Neural cell (in vitro differentiated cells): ENCODE measurements around the gene PRPF40A. TPM values are rescaled to one million over a fixed set of nuclear protein-coding genes. Genes with fewer than 3 reads are reported as not detected.
A peak's percentile ranks its signal among the peaks of the same experiment; 100 is the strongest.

Experiments used
- H2AFZ ChIP-seq: fragments of 200-600, 300-800 bp; sonication (generic), shearing (Covaris generic); 2 replicates; pipeline ENCODE4 v1.6.0; 2014; ENCODE audit warnings: low read depth, mild to moderate bottlenecking, antibody characterized with exemption, low read length, moderate library complexity
- H3F3A ChIP-seq: fragments of 200-600 bp; shearing (Covaris generic); 2 replicates; pipeline ENCODE4 v1.6.1; 2016; ENCODE audit warnings: mild to moderate bottlenecking, moderate library complexity, mixed read lengths, antibody characterized with exemption, low read length; ENCODE audit not compliant: insufficient read depth, poor library complexity, severe bottlenecking
- H3K27ac ChIP-seq: fragments of 200-600, 300-800 bp; sonication (generic), shearing (Covaris generic); 2 replicates; pipeline ENCODE4 v1.5.1; 2014; ENCODE audit warnings: mild to moderate bottlenecking, low read length, moderate library complexity
- H3K27me3 ChIP-seq: fragments of 300-800, 200-600 bp; sonication (generic), shearing (Covaris generic); 2 replicates; pipeline ENCODE4 v1.6.0; 2014; ENCODE audit warnings: mild to moderate bottlenecking, low read depth, low read length, moderate library complexity; ENCODE audit not compliant: insufficient read depth
- H3K36me3 ChIP-seq: fragments of 300-800, 200-600 bp; sonication (generic), shearing (Covaris generic); 2 replicates; pipeline ENCODE4 v1.5.1; 2014; ENCODE audit warnings: mild to moderate bottlenecking, antibody characterized with exemption, low read length, moderate library complexity; ENCODE audit not compliant: insufficient read depth
- H3K4me2 ChIP-seq: fragments of 300-800, 200-600 bp; sonication (generic), shearing (Covaris generic); 2 replicates; pipeline ENCODE4 v1.6.0; 2014; ENCODE audit warnings: mild to moderate bottlenecking, low read length
- H3K4me3 ChIP-seq: fragments of 300-800, 200-600 bp; sonication (generic), shearing (Covaris generic); 2 replicates; pipeline ENCODE4 v1.5.1; 2014; ENCODE audit warnings: mild to moderate bottlenecking, low read length, moderate library complexity
- H3K79me2 ChIP-seq: fragments of 200-600 bp; shearing (Covaris generic); replicated peaks from 2 replicates; pipeline ENCODE4 v1.6.0; 2014; ENCODE audit warnings: mild to moderate bottlenecking, low read length, moderate library complexity; ENCODE audit not compliant: insufficient read depth
- H3K9ac ChIP-seq: fragments of 300-800, 200-600 bp; sonication (generic), shearing (Covaris generic); 2 replicates; pipeline ENCODE4 v1.6.1; 2016; ENCODE audit warnings: mild to moderate bottlenecking, low read length, mixed read lengths
- H3K9me2 ChIP-seq: fragments of 200-600 bp; shearing (Covaris generic); 2 replicates; pipeline ENCODE4 v1.6.1; 2016; ENCODE audit warnings: mild to moderate bottlenecking, low read length, mixed read lengths; ENCODE audit not compliant: insufficient read depth
- H3K9me3 ChIP-seq: fragments of 200-600, 300-800 bp; sonication (generic), shearing (Covaris generic); 2 replicates; pipeline ENCODE4 v1.6.1; 2016; ENCODE audit warnings: mild to moderate bottlenecking, mixed run types, low read length, moderate library complexity, mixed read lengths
- H4K20me1 ChIP-seq: fragments of 200-600 bp; shearing (Covaris generic); 2 replicates; pipeline ENCODE4 v1.6.1; 2016; ENCODE audit warnings: mild to moderate bottlenecking, mixed run types; ENCODE audit not compliant: insufficient read depth
- EP300 ChIP-seq: fragments of 450-650 bp; conservative IDR thresholded peaks from 2 replicates; pipeline ENCODE4 v1.6.1; 2014; ENCODE audit warnings: antibody characterized with exemption, mild to moderate bottlenecking, moderate library complexity; ENCODE audit not compliant: poor library complexity, severe bottlenecking
- EZH2 ChIP-seq: fragments of 200-600, 300-800 bp; shearing (Covaris generic), sonication (generic); IDR thresholded peaks from 2 replicates; pipeline ENCODE4 v1.6.1; 2014; ENCODE audit warnings: antibody characterized with exemption, low read length, borderline replicate concordance, mild to moderate bottlenecking; ENCODE audit not compliant: insufficient read depth, poor library complexity, severe bottlenecking
- MXI1 ChIP-seq: fragments of 450-650 bp; conservative IDR thresholded peaks from 2 replicates; pipeline ENCODE4 v1.6.1; 2014; ENCODE audit warnings: antibody characterized with exemption, mild to moderate bottlenecking; ENCODE audit not compliant: poor library complexity, severe bottlenecking
- POLR2AphosphoS5 ChIP-seq: IDR thresholded peaks from 2 replicates; pipeline ENCODE4 v1.6.1; 2012
- RAD21 ChIP-seq: fragments of 450-650 bp; conservative IDR thresholded peaks from 2 replicates; pipeline ENCODE4 v1.6.1; 2014; ENCODE audit warnings: antibody characterized with exemption, mild to moderate bottlenecking, moderate library complexity
- REST ChIP-seq: IDR thresholded peaks from 2 replicates; pipeline ENCODE4 v1.6.1; 2012; ENCODE audit warnings: borderline replicate concordance
- SMC3 ChIP-seq: fragments of 450-650 bp; conservative IDR thresholded peaks from 2 replicates; pipeline ENCODE4 v1.6.1; 2014; ENCODE audit warnings: antibody characterized with exemption, mild to moderate bottlenecking, moderate library complexity; ENCODE audit not compliant: poor library complexity
- TAF1 ChIP-seq: IDR thresholded peaks from 2 replicates; pipeline ENCODE4 v1.6.1; 2012; ENCODE audit warnings: low read depth
- polyA minus RNA-seq: library from RNA; depleted of rRNA, polyadenylated mRNA; stranded (reverse); fragments of >200 nt; gene quantifications from 2 replicates; pipeline ENCODE4 v1.2.3, GENCODE V29; 2014
- polyA plus RNA-seq: library from polyadenylated mRNA; depleted of rRNA; stranded (reverse); fragments of >200 nt; gene quantifications from 2 replicates; pipeline ENCODE4 v1.2.3, GENCODE V29; 2014
- TF ChIP-seq, protein P1 (sequence below): fragments of 450-650 bp; IDR thresholded peaks from 2 replicates; pipeline ENCODE4 v1.5.1; 2014; ENCODE audit warnings: antibody characterized with exemption, mild to moderate bottlenecking, moderate library complexity; ENCODE audit not compliant: poor library complexity, severe bottlenecking

Gene PRPF40A
- polyA plus RNA-seq (81.9 and 105 TPM in 2 replicates), polyA minus RNA-seq (272 and 280 TPM in 2 replicates)

GRCh38 chr2:152717228-152718075, at the start of gene PRPF40A:
TSS of gene PRPF40A (minus strand) at chr2:152717461. CDS start at chr2:152717439, 22 bp downstream.
- TF ChIP-seq EP300 (peak; percentile 27), EZH2 (no peak), REST (peak; percentile 63), SMC3 (peak; percentile 7), POLR2AphosphoS5 (peak; percentile 98), TAF1 (peak; percentile 73), MXI1 (peak; percentile 86), RAD21 (peak; percentile 29)
- TF ChIP-seq, protein P1, sequence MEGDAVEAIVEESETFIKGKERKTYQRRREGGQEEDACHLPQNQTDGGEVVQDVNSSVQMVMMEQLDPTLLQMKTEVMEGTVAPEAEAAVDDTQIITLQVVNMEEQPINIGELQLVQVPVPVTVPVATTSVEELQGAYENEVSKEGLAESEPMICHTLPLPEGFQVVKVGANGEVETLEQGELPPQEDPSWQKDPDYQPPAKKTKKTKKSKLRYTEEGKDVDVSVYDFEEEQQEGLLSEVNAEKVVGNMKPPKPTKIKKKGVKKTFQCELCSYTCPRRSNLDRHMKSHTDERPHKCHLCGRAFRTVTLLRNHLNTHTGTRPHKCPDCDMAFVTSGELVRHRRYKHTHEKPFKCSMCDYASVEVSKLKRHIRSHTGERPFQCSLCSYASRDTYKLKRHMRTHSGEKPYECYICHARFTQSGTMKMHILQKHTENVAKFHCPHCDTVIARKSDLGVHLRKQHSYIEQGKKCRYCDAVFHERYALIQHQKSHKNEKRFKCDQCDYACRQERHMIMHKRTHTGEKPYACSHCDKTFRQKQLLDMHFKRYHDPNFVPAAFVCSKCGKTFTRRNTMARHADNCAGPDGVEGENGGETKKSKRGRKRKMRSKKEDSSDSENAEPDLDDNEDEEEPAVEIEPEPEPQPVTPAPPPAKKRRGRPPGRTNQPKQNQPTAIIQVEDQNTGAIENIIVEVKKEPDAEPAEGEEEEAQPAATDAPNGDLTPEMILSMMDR = peak; percentile 25
- H3K27ac ChIP-seq = peak within 1 kb of the TSS; percentile 99
- H3K9ac ChIP-seq = peak within 1 kb of the TSS; percentile 94
- no peaks in the 10 kb centered on the region for H3K9me2 ChIP-seq
- no peaks in the 10 kb centered on the region for H4K20me1 ChIP-seq
- H2AFZ ChIP-seq = peak within 1 kb of the TSS; percentile 92
- H3K27me3 ChIP-seq = no peaks in the 10 kb centered on the region
- H3K4me3 ChIP-seq = peak within 1 kb of the TSS; percentile 84
- no peaks in the 10 kb centered on the region for H3K9me3 ChIP-seq
- H3F3A ChIP-seq = no peaks in the 10 kb centered on the region
- peak within 1 kb of the TSS; percentile 83 for H3K4me2 ChIP-seq
- H3K79me2 ChIP-seq = peaks cover 68% of the 10 kb centered on the region
- H3K36me3 ChIP-seq = peaks cover 5% of the 10 kb centered on the region

DNA sequence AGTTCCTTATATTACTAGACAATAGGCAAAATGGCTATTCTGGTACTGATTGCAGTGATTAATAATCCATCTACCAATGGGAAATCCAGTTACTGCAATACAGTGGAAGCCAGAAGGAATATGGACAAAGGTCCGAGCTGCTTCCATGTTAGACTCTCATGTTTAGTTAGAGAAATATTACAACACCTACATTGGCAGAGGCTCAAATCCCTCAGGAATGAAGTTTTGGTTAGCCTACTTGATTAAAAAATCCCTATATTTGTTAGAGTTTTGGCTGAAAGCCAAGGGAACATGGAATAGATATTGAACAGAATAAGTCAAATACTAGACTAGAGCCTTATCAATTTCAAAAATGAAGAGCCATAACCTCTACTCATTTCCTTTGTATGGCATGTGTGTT, 49.7 kb upstream of the PRPF40A start:
- Histone ChIP-seq H3K9me3 (no peaks in the 10 kb centered on the region), H2AFZ (no peak overlapping the region), H3K4me3 (no peak overlapping the region), H3F3A (no peaks in the 10 kb centered on the region), H3K4me2 (no peak overlapping the region), H3K27me3 (no peaks in the 10 kb centered on the region), H3K27ac (no peak overlapping the region), H3K79me2 (no peaks in the 10 kb centered on the region), H3K36me3 (no peaks in the 10 kb centered on the region), H4K20me1 (no peaks in the 10 kb centered on the region), H3K9ac (no peak overlapping the region), H3K9me2 (no peaks in the 10 kb centered on the region)
- no peak for TF ChIP-seq REST
- no peak for TF ChIP-seq TAF1
- TF ChIP-seq SMC3 = no peak
- no peak for TF ChIP-seq RAD21
- TF ChIP-seq EZH2 = no peak
- TF ChIP-seq POLR2AphosphoS5 = no peak
- TF ChIP-seq EP300 = no peak
- no peak for TF ChIP-seq MXI1
- TF ChIP-seq, protein P1 = no peak
